Measurements from ENCODE around the gene HSFX2.
"Not testable (repeated sequence)": the region's sequence is repeated elsewhere in the genome, so short reads cannot be mapped to it uniquely, and the experiment has no call there.

Gene HSFX2

DNA sequence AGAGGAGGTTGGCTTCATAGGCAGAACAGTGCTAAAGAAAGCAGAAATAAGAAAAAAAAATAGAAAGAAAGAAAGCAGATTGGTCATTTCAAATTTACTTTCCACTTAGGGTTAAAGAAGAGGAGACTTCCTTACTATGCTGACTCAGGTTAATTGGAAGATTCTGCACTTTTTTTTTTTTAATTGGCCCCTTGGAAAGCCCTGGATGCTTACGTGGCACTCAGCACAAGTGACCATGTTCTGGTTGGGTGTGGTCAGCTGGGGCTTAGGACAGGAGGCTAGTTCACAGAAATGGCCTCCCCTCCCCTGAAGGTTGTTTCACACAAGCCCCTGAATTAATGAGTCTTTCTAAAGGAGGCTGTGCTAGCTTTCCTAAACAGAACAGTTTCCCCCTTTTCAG is 22.4 kb downstream of the HSFX2 start:
- Histone ChIP-seq H3K4me3 (no peak overlapping the region), H3K27ac (no peak overlapping the region)
- TF ChIP-seq, protein P1, sequence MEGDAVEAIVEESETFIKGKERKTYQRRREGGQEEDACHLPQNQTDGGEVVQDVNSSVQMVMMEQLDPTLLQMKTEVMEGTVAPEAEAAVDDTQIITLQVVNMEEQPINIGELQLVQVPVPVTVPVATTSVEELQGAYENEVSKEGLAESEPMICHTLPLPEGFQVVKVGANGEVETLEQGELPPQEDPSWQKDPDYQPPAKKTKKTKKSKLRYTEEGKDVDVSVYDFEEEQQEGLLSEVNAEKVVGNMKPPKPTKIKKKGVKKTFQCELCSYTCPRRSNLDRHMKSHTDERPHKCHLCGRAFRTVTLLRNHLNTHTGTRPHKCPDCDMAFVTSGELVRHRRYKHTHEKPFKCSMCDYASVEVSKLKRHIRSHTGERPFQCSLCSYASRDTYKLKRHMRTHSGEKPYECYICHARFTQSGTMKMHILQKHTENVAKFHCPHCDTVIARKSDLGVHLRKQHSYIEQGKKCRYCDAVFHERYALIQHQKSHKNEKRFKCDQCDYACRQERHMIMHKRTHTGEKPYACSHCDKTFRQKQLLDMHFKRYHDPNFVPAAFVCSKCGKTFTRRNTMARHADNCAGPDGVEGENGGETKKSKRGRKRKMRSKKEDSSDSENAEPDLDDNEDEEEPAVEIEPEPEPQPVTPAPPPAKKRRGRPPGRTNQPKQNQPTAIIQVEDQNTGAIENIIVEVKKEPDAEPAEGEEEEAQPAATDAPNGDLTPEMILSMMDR (IDR thresholded peaks at IDR 0.05) = no peak
- no peak for DNase-seq (ENCODE audit: low spot score)

GRCh38 chrX:149571770-149572169 is 23.3 kb downstream of the HSFX2 start:
- DNase-seq (ENCODE audit: low spot score) = no peak
- TF ChIP-seq, protein P1 (IDR thresholded peaks at IDR 0.05) = no peak
- no peak overlapping the region for H3K27ac ChIP-seq
- H3K4me3 ChIP-seq = no peak overlapping the region

DNA sequence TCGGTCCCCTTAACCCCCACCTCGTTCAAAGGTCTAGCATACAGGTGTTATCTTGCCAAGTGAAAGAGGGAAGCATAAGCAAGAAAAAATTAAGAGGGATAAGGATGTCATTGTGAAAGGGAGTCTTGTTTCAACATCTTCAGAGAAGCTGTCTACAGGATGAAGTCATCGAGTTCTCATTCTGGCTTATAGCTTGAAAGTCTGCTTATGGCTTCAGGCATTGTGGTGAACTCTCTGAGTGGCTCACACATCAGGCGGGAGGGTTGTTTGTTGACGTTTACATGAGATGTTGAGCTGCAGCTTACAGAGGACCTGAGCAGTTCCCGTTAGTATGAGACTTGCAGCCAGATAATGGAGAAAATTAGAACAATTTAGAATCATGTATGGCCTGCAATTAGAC is 24.4 kb downstream of the HSFX2 start:
- DNase-seq (ENCODE audit: low spot score) = no peak
- TF ChIP-seq, protein P1 (IDR thresholded peaks at IDR 0.05) = no peak
- Histone ChIP-seq H3K4me3 (no peak overlapping the region), H3K27ac (no peak overlapping the region)

GRCh38 chrX:149569770-149570169 is 25.3 kb downstream of the HSFX2 start:
- Histone ChIP-seq H3K27ac (no peak overlapping the region), H3K4me3 (no peak overlapping the region)
- no peak for DNase-seq (ENCODE audit: low spot score)
- TF ChIP-seq, protein P1 (IDR thresholded peaks at IDR 0.05) = no peak

- TF ChIP-seq, protein P1 (IDR thresholded peaks at IDR 0.05) = no peak
- no peak overlapping the region for H3K27ac ChIP-seq
- no peak overlapping the region for H3K4me3 ChIP-seq
- no peak for DNase-seq (ENCODE audit: low spot score)
Observed at GRCh38 chrX:149568701-149569296, 26.3 kb downstream of the HSFX2 start.

- H3K4me3 ChIP-seq = no peak overlapping the region
- TF ChIP-seq, protein P1 (IDR thresholded peaks at IDR 0.05) = no peak
- DNase-seq (ENCODE audit: low spot score) = no peak
Observed at GRCh38 chrX:149567621-149568417, 27.3 kb downstream of the HSFX2 start.

DNA sequence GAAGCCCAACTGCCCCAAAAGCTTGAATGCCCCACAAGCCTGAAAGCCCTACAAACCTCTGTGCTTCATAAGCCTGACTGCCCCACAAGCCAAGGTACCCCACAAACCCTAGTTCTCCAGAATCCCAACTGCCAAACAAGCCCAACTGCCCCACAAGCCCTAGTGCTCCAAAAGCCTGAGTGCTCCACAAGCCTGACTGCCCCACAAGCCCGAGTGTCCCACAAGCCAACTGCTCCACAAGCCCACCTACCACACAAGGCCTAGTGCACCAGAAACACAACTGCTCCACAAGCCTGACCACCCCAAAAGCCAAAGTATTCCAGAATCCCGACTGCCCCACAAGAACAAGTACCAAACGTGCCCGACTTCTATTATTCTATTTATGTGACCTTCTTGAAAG is 31.8 kb downstream of the HSFX2 start:
- Histone ChIP-seq H3K4me3 (no peak overlapping the region), H3K27ac (no peak overlapping the region)
- no peak for DNase-seq (ENCODE audit: low spot score)
- TF ChIP-seq, protein P1 (IDR thresholded peaks at IDR 0.05) = no peak

More at GRCh38 chrX:149567621-149568417, 27.3 kb downstream of the HSFX2 start:
- no peak overlapping the region for H3K27ac ChIP-seq

GRCh38 chrX:149555251-149555650 is 39.9 kb downstream of the HSFX2 start:
- not testable (repeated sequence) for H3K27ac ChIP-seq

DNA sequence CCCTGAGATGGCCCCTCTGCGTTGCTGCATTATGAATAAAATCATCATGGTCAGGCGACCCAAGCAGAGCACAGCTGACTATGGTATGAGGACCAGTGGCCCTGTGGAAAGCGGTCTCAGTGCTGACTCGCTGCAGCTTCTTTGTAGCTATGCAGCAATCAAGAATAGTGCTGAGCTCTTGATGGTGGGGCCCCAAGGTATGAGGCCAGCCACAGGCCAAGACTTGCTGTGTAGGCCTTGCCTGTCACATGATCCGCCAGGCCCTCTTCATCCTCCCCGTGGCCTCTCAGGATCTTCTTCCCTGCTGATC is 43.2 kb downstream of the HSFX2 start:
- not testable (repeated sequence) for DNase-seq (ENCODE audit: low spot score); H3K27ac ChIP-seq; H3K4me3 ChIP-seq

More at GRCh38 chrX:149555251-149555650, 39.9 kb downstream of the HSFX2 start:
- not testable (repeated sequence) for DNase-seq (ENCODE audit: low spot score); H3K4me3 ChIP-seq

GRCh38 chrX:149551245-149551938 is 43.7 kb downstream of the HSFX2 start:
- not testable (repeated sequence) for DNase-seq (ENCODE audit: low spot score); H3K4me3 ChIP-seq; H3K27ac ChIP-seq
